HepG2 (cell line): ENCODE measurements around the gene TREM1. TPM values are rescaled to one million over a fixed set of nuclear protein-coding genes. Genes with fewer than 3 reads are reported as not detected.

Experiments
- ATAC-seq: fragments of 200-7000 bp; cut with Tn5 transposase; 3 replicates; pipeline ENCODE4 v1.9.1; 2020; ENCODE audit warnings: mild to moderate bottlenecking, moderate library complexity
- BruUV-seq: library from RNA; stranded (reverse); fragments of 400-500 nt; replicated peaks from 2 replicates; lab custom pipeline; 2021; lab: Mats Ljungman, UMichigan
- CTCF ChIA-PET: fragments of 300-600 bp; formaldehyde crosslinking; extraction: SDS; loops from one replicate; lab custom pipeline; 2021; ENCODE audit warnings: low total read pairs, inconsistent platforms, low intra/inter-chr PET ratio; lab: Yijun Ruan, JAX
- POLR2A ChIA-PET: fragments of 350-600 bp; sonication (Branson Sonifier 250); formaldehyde crosslinking; loops from one replicate; lab custom pipeline; 2020; ENCODE audit warnings: antibody characterized with exemption, inconsistent platforms; lab: Yijun Ruan, JAX
- DNase-seq: peaks from one replicate; pipeline ENCODE4 v3.0.0-alpha.2; 2015; ENCODE audit warnings: low spot score
- FAIRE-seq: peaks from 3 replicates; lab custom pipeline; 2011; peaks lifted over from hg19 to GRCh38; lab: Jason Lieb, UNC
- H2AFZ ChIP-seq: one replicate; pipeline ENCODE4 v1.6.1; 2011; ENCODE audit warnings: low read length, inconsistent platforms
- H3K27ac ChIP-seq: fragments of 300-600 bp; 3 replicates; pipeline ENCODE4 v1.8.0; 2011; ENCODE audit warnings: mixed run types, mild to moderate bottlenecking, mixed read lengths, low read length, inconsistent platforms; ENCODE audit not compliant: insufficient read depth; ENCODE audit errors: extremely low read length
- H3K27me3 ChIP-seq, 2 experiments: fragments of 200-600 bp in 1 of 2; 2 replicates in 1 of 2; 3 replicates in 1 of 2; pipeline versions ENCODE4 v1.6.0 to v1.8.0; 2011; ENCODE audit warnings: low read length in 2 of 2, mild to moderate bottlenecking in 2 of 2, moderate library complexity in 2 of 2, inconsistent platforms in 1 of 2; ENCODE audit not compliant: insufficient read depth in 2 of 2, control insufficient read depth in 1 of 2
- H3K36me3 ChIP-seq, 2 experiments: fragments of 200-600 bp in 1 of 2; replicated peaks in 1 of 2; 2 replicates in 1 of 2; 3 replicates in 1 of 2; pipeline versions ENCODE4 v1.5.1 to v1.8.0; 2011; ENCODE audit warnings: low read length in 2 of 2, inconsistent platforms in 1 of 2; ENCODE audit not compliant: insufficient read depth in 2 of 2, control insufficient read depth in 1 of 2
- H3K4me1 ChIP-seq: 2 replicates; pipeline ENCODE4 v1.5.1; 2012; ENCODE audit warnings: low read length, inconsistent platforms; ENCODE audit not compliant: insufficient read depth
- H3K4me2 ChIP-seq: 2 replicates; pipeline ENCODE4 v1.6.0; 2011; ENCODE audit warnings: low read depth, low read length, inconsistent platforms
- H3K4me3 ChIP-seq, 3 experiments: fragments of 200-600 bp in 1 of 3; sonication (generic), shearing (Covaris generic) in 1 of 3; replicated peaks in 1 of 3; 2 replicates each; pipeline ENCODE4 v1.5.1; 2011 to 2016; ENCODE audit warnings: low read length in 3 of 3, inconsistent platforms in 2 of 3, low read depth in 2 of 3, mild to moderate bottlenecking in 2 of 3, control low read depth in 1 of 3, mixed read lengths in 1 of 3; ENCODE audit not compliant: insufficient read depth in 1 of 3
- H3K79me2 ChIP-seq: one replicate; pipeline ENCODE4 v1.6.1; 2011; ENCODE audit warnings: low read length, inconsistent platforms; ENCODE audit not compliant: insufficient read depth
- H3K9ac ChIP-seq: 2 replicates; pipeline ENCODE4 v1.6.0; 2011; ENCODE audit warnings: mild to moderate bottlenecking, low read depth, low read length, inconsistent platforms; ENCODE audit not compliant: insufficient read depth
- H3K9me3 ChIP-seq: 2 replicates; pipeline ENCODE4 v1.5.1; 2012; ENCODE audit warnings: mild to moderate bottlenecking, low read length
- H4K20me1 ChIP-seq: 2 replicates; pipeline ENCODE4 v1.6.0; 2011; ENCODE audit warnings: inconsistent platforms, mild to moderate bottlenecking, low read length, moderate library complexity; ENCODE audit not compliant: insufficient read depth
- CHD4 ChIP-seq: fragments of 200-600 bp; sonication (generic); IDR thresholded peaks from 2 replicates; pipeline ENCODE4 v1.7.0; 2017; ENCODE audit warnings: mild to moderate bottlenecking, low read length, borderline replicate concordance
- ISL2 ChIP-seq: sonication (generic); formaldehyde crosslinking; IDR thresholded peaks from 2 replicates; pipeline ENCODE4 v1.5.0; 2020; ENCODE audit warnings: missing genetic modification reagents
- LRRFIP1 ChIP-seq: sonication (generic); formaldehyde crosslinking; conservative IDR thresholded peaks from 2 replicates; pipeline ENCODE4 v1.4.0; 2020; ENCODE audit warnings: missing genetic modification reagents
- THRA ChIP-seq: sonication (generic); formaldehyde crosslinking; IDR thresholded peaks from 2 replicates; pipeline ENCODE4 v1.4.0; 2020; ENCODE audit warnings: missing genetic modification reagents, borderline replicate concordance
- ZNF331 ChIP-seq: sonication (generic); formaldehyde crosslinking; IDR thresholded peaks from 2 replicates; pipeline ENCODE4 v1.4.0; 2020; ENCODE audit warnings: missing genetic modification reagents
- ZNF580 ChIP-seq: IDR thresholded peaks from 2 replicates; pipeline ENCODE4 v1.6.1; 2016; ENCODE audit warnings: low read depth, borderline replicate concordance
- WGBS: methylation state at CpG from one replicate; pipeline ENCODE4 v1.1.6; 2017; ENCODE audit warnings: low lambda C conversion rate; 5-methylcytosine and 5-hydroxymethylcytosine counted together
- in situ Hi-C: cut with HindIII; loops from 2 replicates; pipeline ENCODE4 v1.10.0; 2017; ENCODE audit warnings: low pct_unique_long_range_greater_than_20kb; ENCODE audit not compliant: extremely low pct_ligation_motif_present
- intact Hi-C: fragments of 100-400 bp; cut with micrococcal nuclease; formaldehyde crosslinking; loops from one replicate; pipeline ENCODE4 v1.10.0; 2022; ENCODE audit not compliant: unreplicated experiment
- polyA plus RNA-seq, 8 experiments: library from polyadenylated mRNA; depleted of rRNA in 3 of 8; stranded (reverse) in 7 of 8; unstranded in 1 of 8; fragments of >200 nt; fragmentation: Illumina TruSeq in 4 of 8; extraction: Trizol in 4 of 8; gene quantifications; 2 replicates each; pipeline versions ENCODE4 v1.2.1 to v1.2.3, GENCODE V29; 2011 to 2016; ENCODE audit warnings: low read depth in 4 of 8, missing spikeins in 1 of 8, mixed read lengths in 1 of 8; ENCODE audit not compliant: insufficient read depth in 1 of 8
- total RNA-seq, 5 experiments: library from RNA; depleted of rRNA; stranded (reverse); fragments of >200 nt; fragmentation: Illumina TruSeq; extraction: Trizol; gene quantifications; 2 replicates each; pipeline ENCODE4 v1.2.3, GENCODE V29; 2016; ENCODE audit warnings: low read depth in 1 of 5
- TF ChIP-seq, protein P1 (sequence below): sonication (generic); formaldehyde crosslinking; IDR thresholded peaks from one replicate; pipeline ENCODE4 v1.5.1; 2020; ENCODE audit warnings: mild to moderate bottlenecking, missing genetic modification reagents; ENCODE audit errors: not compliant biosample characterization

TREM1 gene
- total and polyA plus RNA-seq, 2 of the 13 experiments (the other 11 are each of a cell fraction or from before 2014, with no cell fraction given): 0.49 TPM; not detected in 1

DNA sequence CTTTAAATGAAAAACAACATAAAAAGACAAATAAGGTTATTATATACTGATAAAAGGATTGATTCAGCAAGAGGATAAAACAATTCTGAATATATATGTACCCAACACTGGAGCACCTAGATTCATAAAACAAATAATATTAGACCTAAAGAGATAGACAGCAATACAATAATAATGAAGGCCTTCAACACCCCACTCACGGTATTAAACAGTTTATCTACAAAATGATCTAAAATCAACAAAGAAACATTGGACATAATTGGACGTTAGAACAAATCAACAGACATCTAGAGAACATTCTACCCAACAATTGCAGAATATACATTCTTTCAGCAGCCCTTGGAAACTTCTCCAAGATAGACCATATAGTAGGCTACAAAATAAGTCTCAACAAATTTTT, 24.1 kb downstream of the TREM1 start:
- FAIRE-seq (no peak), ATAC-seq (no peak), DNase-seq (no peak)
- H3K27me3 ChIP-seq: no peaks in the 10 kb centered on the region
- H3K4me2 ChIP-seq: no peak overlapping the region
- intact Hi-C loops: no loop called here
- POLR2A ChIA-PET: no interaction called here
- no peak overlapping the region for H3K4me3 ChIP-seq
- no peaks in the 10 kb centered on the region for H3K4me1 ChIP-seq
- no peak overlapping the region for H3K9ac ChIP-seq
- CTCF ChIA-PET: no interaction called here
- WGBS: 2% methylated on average over 2 of the region's 2 CpGs
- H2AFZ ChIP-seq: no peak overlapping the region
- TF ChIP-seq ZNF331 (CRISPR knock-in tag) (no peak), ISL2 (CRISPR knock-in tag) (no peak), LRRFIP1 (CRISPR knock-in tag) (no peak), CHD4 (no peak), THRA (CRISPR knock-in tag) (no peak), ZNF580 (CRISPR knock-in tag) (no peak)
- TF ChIP-seq, protein P1, sequence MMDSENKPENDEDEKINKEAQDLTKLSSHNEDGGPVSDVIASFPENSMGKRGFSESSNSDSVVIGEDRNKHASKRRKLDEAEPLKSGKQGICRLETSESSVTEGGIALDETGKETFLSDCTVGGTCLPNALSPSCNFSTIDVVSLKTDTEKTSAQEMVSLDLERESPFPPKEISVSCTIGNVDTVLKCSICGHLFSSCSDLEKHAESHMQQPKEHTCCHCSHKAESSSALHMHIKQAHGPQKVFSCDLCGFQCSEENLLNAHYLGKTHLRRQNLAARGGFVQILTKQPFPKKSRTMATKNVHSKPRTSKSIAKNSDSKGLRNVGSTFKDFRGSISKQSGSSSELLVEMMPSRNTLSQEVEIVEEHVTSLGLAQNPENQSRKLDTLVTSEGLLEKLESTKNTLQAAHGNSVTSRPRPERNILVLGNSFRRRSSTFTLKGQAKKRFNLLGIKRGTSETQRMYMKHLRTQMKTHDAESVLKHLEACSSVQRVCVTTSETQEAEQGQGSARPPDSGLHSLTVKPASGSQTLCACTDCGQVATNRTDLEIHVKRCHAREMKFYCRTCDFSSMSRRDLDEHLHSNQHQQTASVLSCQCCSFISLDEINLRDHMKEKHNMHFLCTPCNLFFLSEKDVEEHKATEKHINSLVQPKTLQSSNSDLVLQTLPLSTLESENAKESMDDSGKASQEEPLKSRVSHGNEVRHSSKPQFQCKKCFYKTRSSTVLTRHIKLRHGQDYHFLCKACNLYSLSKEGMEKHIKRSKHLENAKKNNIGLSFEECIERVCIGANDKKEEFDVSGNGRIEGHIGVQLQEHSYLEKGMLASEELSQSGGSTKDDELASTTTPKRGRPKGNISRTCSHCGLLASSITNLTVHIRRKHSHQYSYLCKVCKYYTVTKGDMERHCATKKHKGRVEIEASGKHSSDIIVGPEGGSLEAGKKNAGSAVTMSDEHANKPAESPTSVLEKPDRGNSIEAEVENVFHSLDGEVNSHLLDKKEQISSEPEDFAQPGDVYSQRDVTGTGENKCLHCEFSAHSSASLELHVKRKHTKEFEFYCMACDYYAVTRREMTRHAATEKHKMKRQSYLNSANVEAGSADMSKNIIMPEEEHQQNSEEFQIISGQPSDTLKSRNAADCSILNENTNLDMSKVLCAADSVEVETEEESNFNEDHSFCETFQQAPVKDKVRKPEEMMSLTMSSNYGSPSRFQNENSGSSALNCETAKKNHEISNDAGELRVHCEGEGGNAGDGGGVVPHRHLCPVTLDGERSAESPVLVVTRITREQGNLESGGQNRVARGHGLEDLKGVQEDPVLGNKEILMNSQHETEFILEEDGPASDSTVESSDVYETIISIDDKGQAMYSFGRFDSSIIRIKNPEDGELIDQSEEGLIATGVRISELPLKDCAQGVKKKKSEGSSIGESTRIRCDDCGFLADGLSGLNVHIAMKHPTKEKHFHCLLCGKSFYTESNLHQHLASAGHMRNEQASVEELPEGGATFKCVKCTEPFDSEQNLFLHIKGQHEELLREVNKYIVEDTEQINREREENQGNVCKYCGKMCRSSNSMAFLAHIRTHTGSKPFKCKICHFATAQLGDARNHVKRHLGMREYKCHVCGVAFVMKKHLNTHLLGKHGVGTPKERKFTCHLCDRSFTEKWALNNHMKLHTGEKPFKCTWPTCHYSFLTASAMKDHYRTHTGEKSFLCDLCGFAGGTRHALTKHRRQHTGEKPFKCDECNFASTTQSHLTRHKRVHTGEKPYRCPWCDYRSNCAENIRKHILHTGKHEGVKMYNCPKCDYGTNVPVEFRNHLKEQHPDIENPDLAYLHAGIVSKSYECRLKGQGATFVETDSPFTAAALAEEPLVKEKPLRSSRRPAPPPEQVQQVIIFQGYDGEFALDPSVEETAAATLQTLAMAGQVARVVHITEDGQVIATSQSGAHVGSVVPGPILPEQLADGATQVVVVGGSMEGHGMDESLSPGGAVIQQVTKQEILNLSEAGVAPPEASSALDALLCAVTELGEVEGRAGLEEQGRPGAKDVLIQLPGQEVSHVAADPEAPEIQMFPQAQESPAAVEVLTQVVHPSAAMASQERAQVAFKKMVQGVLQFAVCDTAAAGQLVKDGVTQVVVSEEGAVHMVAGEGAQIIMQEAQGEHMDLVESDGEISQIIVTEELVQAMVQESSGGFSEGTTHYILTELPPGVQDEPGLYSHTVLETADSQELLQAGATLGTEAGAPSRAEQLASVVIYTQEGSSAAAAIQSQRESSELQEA (CRISPR knock-in tag): no peak
- no TSS peak for BruUV-seq
- H3K27ac ChIP-seq: no peak overlapping the region
- peaks cover 17% of the 10 kb centered on the region for H3K9me3 ChIP-seq
- in situ Hi-C loops: no loop called here
- H3K79me2 ChIP-seq: no peaks in the 10 kb centered on the region
- H3K36me3 ChIP-seq: no peaks in the 10 kb centered on the region
- no peaks in the 10 kb centered on the region for H4K20me1 ChIP-seq
